ENCODE measurements around the gene APC. TPM values are rescaled to one million over a fixed set of nuclear protein-coding genes. Genes with fewer than 3 reads are reported as not detected.

The APC gene
- total and polyA plus RNA-seq, 12 donors = 2.5 to 78.8 (median 37.1) TPM

GRCh38 chr5:112861638-112861985 lies 123.9 kb downstream of the APC start:
- WGBS, 4 donors = 0 to 1% (median 0%) methylated on average over 8 of the region's 8 CpGs
- Histone ChIP-seq H3K9me3 (replicated peaks in 1 of 3) (no peaks in the 10 kb centered on the region), H3K27me3 (no peaks in the 10 kb centered on the region), H3K36me3 (replicated peaks in 1 of 2) (peaks cover 0 to 27% of the 10 kb centered on the region in 2 donors), H3K4me3 (peak overlapping the region; percentile 65 to 88 (median 83)), H3K27ac (peak overlapping the region; percentile 66 to 86 (median 79)), H3K4me1 (replicated peaks in 1 of 2) (peaks cover 9 to 31% of the 10 kb centered on the region in 2 donors)
- TF ChIP-seq POLR2A (IDR thresholded peaks at IDR 0.05) (no peak), CTCF (IDR thresholded peaks at IDR 0.05) (no peak)
- no peak for DNase-seq
- intact Hi-C loops (cut with DNase I) = loop anchor here in 1 of 2 donors (10.0 kb wide), 1 partner anchor 63 kb away; the partner anchor contains the start of gene REEP5

- TF ChIP-seq CTCF (IDR thresholded peaks at IDR 0.05) = no peak
- TF ChIP-seq POLR2A (IDR thresholded peaks at IDR 0.05) = no peak
- intact Hi-C loops (cut with DNase I) = loop anchor here in 1 of 2 donors (10.0 kb wide), 1 partner anchor 63 kb away; the partner anchor contains the start of gene REEP5
- Histone ChIP-seq H3K9me3 (replicated peaks in 1 of 3) (no peaks in the 10 kb centered on the region), H3K27me3 (no peaks in the 10 kb centered on the region), H3K27ac (peak overlapping the region in 3 of 5 donors; percentile 78 to 85 (median 79)), H3K4me1 (replicated peaks in 1 of 2) (peaks cover 9 to 31% of the 10 kb centered on the region in 2 donors), H3K4me3 (peak overlapping the region in 3 of 4 donors; percentile 65 to 88 (median 82)), H3K36me3 (replicated peaks in 1 of 2) (peaks cover 0 to 32% of the 10 kb centered on the region in 2 donors)
- DNase-seq = no peak
- 25 to 51% (median 46%) methylated on average over 9 of the region's 9 CpGs for WGBS, 4 donors
These were observed 124.4 kb downstream of the APC start for GRCh38 chr5:112862085-112862484.

- intact Hi-C loops (cut with DNase I) = loop anchor here in 1 of 2 donors (10.0 kb wide), 1 partner anchor 61 kb away; the partner anchor contains the start of gene REEP5
- H3K4me3 ChIP-seq = no peak overlapping the region
- H3K36me3 ChIP-seq (replicated peaks in 1 of 2) = peaks cover 0 to 47% of the 10 kb centered on the region in 2 donors
- H3K9me3 ChIP-seq (replicated peaks in 1 of 3) = no peaks in the 10 kb centered on the region
- 50 to 71% (median 65%) methylated on average over 4 of the region's 4 CpGs for whole genome bisulfite sequencing, 4 donors
- H3K4me1 ChIP-seq (replicated peaks in 1 of 2) = peaks cover 9 to 31% of the 10 kb centered on the region in 2 donors
- TF ChIP-seq POLR2A (IDR thresholded peaks at IDR 0.05) (no peak), CTCF (IDR thresholded peaks at IDR 0.05) (no peak)
- DNase-seq = peak; percentile 34 to 76 (median 64)
- no peak overlapping the region for H3K27ac ChIP-seq
- no peaks in the 10 kb centered on the region for H3K27me3 ChIP-seq
These were observed 125.9 kb downstream of the APC start for GRCh38 chr5:112863549-112863948.

- DNase-seq = no peak
- 93 to 95% (median 94%) methylated on average over 3 of the region's 3 CpGs for WGBS, 4 donors
- Histone ChIP-seq H3K36me3 (replicated peaks in 1 of 2) (peaks cover 0 to 62% of the 10 kb centered on the region in 2 donors), H3K4me1 (replicated peaks in 1 of 2) (peaks cover 9 to 31% of the 10 kb centered on the region in 2 donors), H3K9me3 (replicated peaks in 1 of 3) (no peaks in the 10 kb centered on the region), H3K27me3 (no peaks in the 10 kb centered on the region), H3K4me3 (no peak overlapping the region), H3K27ac (no peak overlapping the region)
- intact Hi-C loops (cut with DNase I) = loop anchor here in 1 of 2 donors (10.0 kb wide), 1 partner anchor 60 kb away; the partner anchor contains the start of gene REEP5
- TF ChIP-seq CTCF (IDR thresholded peaks at IDR 0.05) (no peak), POLR2A (IDR thresholded peaks at IDR 0.05) (no peak)
These were observed 127.4 kb downstream of the APC start for GRCh38 chr5:112865128-112865527.
